Activated naive CD8-positive, alpha-beta T cell treated with anti-CD3 and anti-CD28 coated beads for 36 hours (primary cell): ENCODE data around the gene AGGF1. TPM values are rescaled to one million over a fixed set of nuclear protein-coding genes. Genes with fewer than 3 reads are reported as not detected.
"Not testable (repeated sequence)": the region's sequence is repeated elsewhere in the genome, so short reads cannot be mapped to it uniquely, and the experiment has no call there.

Experiments
- DNase-seq: peaks from one replicate; pipeline ENCODE4 v3.0.0; 2021
- H3K27ac Mint-ChIP-seq: one replicate; pipeline ENCODE4 v1.8.0; 2022; ENCODE audit warnings: mild to moderate bottlenecking, moderate library complexity, mixed read lengths
- H3K27me3 Mint-ChIP-seq: one replicate; pipeline ENCODE4 v1.8.0; 2022; ENCODE audit warnings: mild to moderate bottlenecking, mixed read lengths
- H3K36me3 Mint-ChIP-seq: one replicate; pipeline ENCODE4 v1.8.0; 2021; ENCODE audit warnings: mild to moderate bottlenecking, mixed read lengths
- H3K4me1 Mint-ChIP-seq: one replicate; pipeline ENCODE4 v1.8.0; 2021; ENCODE audit warnings: mixed read lengths
- H3K4me3 Mint-ChIP-seq: one replicate; pipeline ENCODE4 v1.8.0; 2022; ENCODE audit warnings: mild to moderate bottlenecking, moderate library complexity, mixed read lengths
- H3K9me3 Mint-ChIP-seq: one replicate; pipeline ENCODE4 v1.8.0; 2022; ENCODE audit warnings: mixed read lengths
- total RNA-seq, 2 experiments: library from RNA; stranded (reverse); gene quantifications; one replicate each; pipeline ENCODE4 v1.2.3, GENCODE V29; 2021

Gene AGGF1
- total RNA-seq, 2 experiments from 2014 or later = 28.7 to 29.2 TPM

DNA sequence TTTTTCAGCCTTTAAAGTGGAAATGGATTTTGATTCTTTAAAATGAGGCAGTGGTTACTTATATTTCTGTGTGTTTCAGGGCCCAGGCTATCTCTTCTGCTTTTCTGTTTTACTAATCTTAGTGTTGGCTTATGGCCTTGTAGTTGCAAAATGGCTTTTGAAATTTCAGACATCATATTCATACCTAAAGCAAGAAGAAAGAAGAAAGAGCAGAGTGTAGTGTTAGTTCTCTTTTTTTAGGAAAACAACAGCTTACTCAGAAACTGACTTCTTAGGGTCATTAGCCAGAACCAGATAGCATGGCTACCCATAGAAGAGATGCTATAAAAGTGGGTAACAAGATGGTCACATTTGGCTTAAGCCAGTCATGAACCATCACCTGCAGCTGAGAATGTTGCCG is 36.0 kb downstream of the AGGF1 start:
- peaks cover 4% of the 10 kb centered on the region for H3K4me1 Mint-ChIP-seq
- no peak overlapping the region for H3K27ac Mint-ChIP-seq
- DNase-seq = no peak
- H3K36me3 Mint-ChIP-seq = peaks cover 29% of the 10 kb centered on the region
- no peak overlapping the region for H3K4me3 Mint-ChIP-seq
- H3K9me3 Mint-ChIP-seq = no peaks in the 10 kb centered on the region
- no peaks in the 10 kb centered on the region for H3K27me3 Mint-ChIP-seq

DNA sequence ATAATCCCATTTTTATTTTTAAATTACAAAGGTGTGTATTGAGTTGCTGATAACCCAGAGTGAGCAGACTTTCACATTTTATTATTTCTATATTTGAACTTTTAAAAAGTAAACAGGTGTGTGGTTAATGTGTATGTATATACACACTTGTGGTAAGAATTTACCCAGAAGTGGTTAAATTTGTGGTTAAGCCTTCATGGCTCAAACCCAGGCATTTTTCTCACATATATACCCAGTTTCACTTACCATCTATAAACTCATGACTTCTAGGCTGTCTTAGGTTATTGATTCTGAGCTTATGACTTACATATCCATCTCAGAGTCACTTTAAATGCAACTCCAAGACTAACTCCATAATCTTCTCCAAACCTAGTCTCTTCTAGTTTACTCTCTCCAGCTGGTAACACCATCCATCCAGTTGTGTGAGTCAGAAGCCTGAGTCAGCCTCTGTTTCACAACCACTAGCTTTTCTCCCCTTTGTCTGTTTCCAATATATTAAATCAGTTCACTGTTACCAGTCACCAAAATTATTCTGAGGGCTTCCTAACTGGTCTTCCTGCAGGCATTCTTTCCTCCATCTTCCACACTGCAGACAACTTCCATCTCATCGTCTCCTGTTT is 36.7 kb downstream of the AGGF1 start:
- Mint-ChIP-seq H3K27ac (no peak overlapping the region), H3K9me3 (no peaks in the 10 kb centered on the region), H3K4me1 (peaks cover 4% of the 10 kb centered on the region), H3K27me3 (no peaks in the 10 kb centered on the region), H3K36me3 (peaks cover 31% of the 10 kb centered on the region), H3K4me3 (no peak overlapping the region)
- no peak for DNase-seq

DNA sequence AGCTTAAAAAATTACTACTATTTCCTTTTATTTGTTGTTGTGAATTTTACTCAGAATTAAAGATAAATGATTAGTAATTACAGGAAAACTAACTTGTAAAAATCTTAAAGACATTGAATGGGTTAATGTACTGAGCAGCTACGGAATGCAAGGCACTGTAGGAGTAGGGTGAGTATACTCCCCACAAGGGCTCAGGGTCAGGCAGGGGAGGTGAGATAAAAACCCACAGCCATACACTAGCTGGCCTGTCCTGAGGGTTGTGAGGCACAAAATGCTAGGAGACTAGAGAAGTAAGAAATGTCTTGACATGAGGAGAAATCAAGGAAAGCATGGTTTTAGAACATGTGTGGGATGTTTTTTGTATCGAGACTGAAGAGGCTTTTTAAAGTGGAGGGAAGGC is 43.5 kb downstream of the AGGF1 start:
- no peak for DNase-seq
- Mint-ChIP-seq H3K4me1 (peaks cover 7% of the 10 kb centered on the region), H3K4me3 (no peak overlapping the region), H3K9me3 (no peaks in the 10 kb centered on the region), H3K36me3 (peaks cover 13% of the 10 kb centered on the region), H3K27me3 (no peaks in the 10 kb centered on the region), H3K27ac (no peak overlapping the region)

GRCh38 chr5:77074745-77075144 is 44.5 kb downstream of the AGGF1 start:
- no peak overlapping the region for H3K4me3 Mint-ChIP-seq
- no peaks in the 10 kb centered on the region for H3K27me3 Mint-ChIP-seq
- H3K36me3 Mint-ChIP-seq = peaks cover 8% of the 10 kb centered on the region
- H3K4me1 Mint-ChIP-seq = peaks cover 7% of the 10 kb centered on the region
- DNase-seq = no peak
- H3K27ac Mint-ChIP-seq = no peak overlapping the region
- no peaks in the 10 kb centered on the region for H3K9me3 Mint-ChIP-seq

GRCh38 chr5:77076961-77077828 is 47.0 kb downstream of the AGGF1 start:
- Mint-ChIP-seq H3K27ac (no peak overlapping the region), H3K4me1 (peaks cover 7% of the 10 kb centered on the region)

DNA sequence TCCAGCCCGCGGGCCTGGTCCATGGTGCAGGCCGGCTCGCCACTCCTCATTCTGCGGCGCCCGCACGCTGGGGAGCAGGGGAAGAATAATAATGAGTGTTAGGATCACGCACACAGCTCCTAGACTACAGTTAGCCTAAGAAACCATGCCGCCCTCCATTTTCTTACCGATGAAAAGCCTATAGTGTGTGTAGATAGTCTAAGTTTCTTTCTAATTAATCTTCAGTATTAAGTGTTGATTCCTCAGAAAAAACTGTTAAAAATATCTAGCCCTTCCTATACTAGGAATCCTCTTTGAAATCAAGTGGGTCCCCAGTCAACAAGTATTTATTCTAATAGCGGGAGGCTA is 47.6 kb downstream of the AGGF1 start:
- H3K27ac Mint-ChIP-seq = no peak overlapping the region
- no peak for DNase-seq
- H3K27me3 Mint-ChIP-seq = no peaks in the 10 kb centered on the region
- H3K4me3 Mint-ChIP-seq = peak overlapping the region; percentile 46
- peaks cover 12% of the 10 kb centered on the region for H3K36me3 Mint-ChIP-seq
- peaks cover 4% of the 10 kb centered on the region for H3K9me3 Mint-ChIP-seq
- H3K4me1 Mint-ChIP-seq = peaks cover 7% of the 10 kb centered on the region

More at GRCh38 chr5:77076961-77077828, 47.0 kb downstream of the AGGF1 start:
- Mint-ChIP-seq H3K36me3 (peaks cover 8% of the 10 kb centered on the region), H3K4me3 (peak overlapping the region; percentile 46), H3K27me3 (no peaks in the 10 kb centered on the region), H3K9me3 (peaks cover under 1% of the 10 kb centered on the region)
- DNase-seq = peak; percentile 71

- H3K4me1 Mint-ChIP-seq = peaks cover 18% of the 10 kb centered on the region
- not testable (repeated sequence) for H3K27ac Mint-ChIP-seq, H3K9me3 Mint-ChIP-seq, DNase-seq, H3K4me3 Mint-ChIP-seq, H3K27me3 Mint-ChIP-seq
- H3K36me3 Mint-ChIP-seq = peaks cover 32% of the 10 kb centered on the region
Observed at GRCh38 chr5:77080479-77080878, 50.3 kb downstream of the AGGF1 start.

- DNase-seq = no peak
- no peaks in the 10 kb centered on the region for H3K27me3 Mint-ChIP-seq
- no peak overlapping the region for H3K27ac Mint-ChIP-seq
- peaks cover 18% of the 10 kb centered on the region for H3K4me1 Mint-ChIP-seq
- no peak overlapping the region for H3K4me3 Mint-ChIP-seq
- peaks cover 4% of the 10 kb centered on the region for H3K9me3 Mint-ChIP-seq
- H3K36me3 Mint-ChIP-seq = peaks cover 32% of the 10 kb centered on the region
Observed at GRCh38 chr5:77080905-77081304, 50.7 kb downstream of the AGGF1 start.

- Mint-ChIP-seq H3K4me3 (no peak overlapping the region), H3K27ac (no peak overlapping the region), H3K27me3 (no peaks in the 10 kb centered on the region), H3K36me3 (peaks cover 29% of the 10 kb centered on the region), H3K4me1 (peaks cover 23% of the 10 kb centered on the region), H3K9me3 (peaks cover 4% of the 10 kb centered on the region)
- DNase-seq = no peak
Observed at GRCh38 chr5:77082280-77082679, 52.1 kb downstream of the AGGF1 start.

DNA sequence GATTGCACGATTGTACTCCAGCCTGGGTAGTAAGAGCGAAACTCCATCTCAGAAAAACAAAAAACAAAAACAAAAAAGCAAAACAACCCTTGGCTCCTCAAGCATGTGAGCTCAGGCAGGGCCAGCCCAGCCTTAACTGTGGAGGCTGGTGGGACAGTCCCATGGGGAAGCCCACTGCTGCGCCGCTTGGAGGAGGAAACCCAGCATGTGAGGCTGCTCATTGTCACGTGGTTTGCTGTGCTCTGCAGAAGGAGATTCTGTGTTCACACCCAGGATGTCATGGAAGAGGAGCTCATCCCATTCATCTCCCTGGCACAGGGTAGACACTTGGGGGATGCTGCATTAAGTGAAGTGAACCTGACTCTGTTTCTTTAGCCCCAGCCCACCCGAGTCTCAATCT is 52.9 kb downstream of the AGGF1 start:
- peaks cover 4% of the 10 kb centered on the region for H3K9me3 Mint-ChIP-seq
- no peak overlapping the region for H3K4me3 Mint-ChIP-seq
- no peak overlapping the region for H3K27ac Mint-ChIP-seq
- peaks cover 29% of the 10 kb centered on the region for H3K36me3 Mint-ChIP-seq
- peaks cover 26% of the 10 kb centered on the region for H3K4me1 Mint-ChIP-seq
- H3K27me3 Mint-ChIP-seq = no peaks in the 10 kb centered on the region
- peak; percentile 25 for DNase-seq

- Mint-ChIP-seq H3K27me3 (no peaks in the 10 kb centered on the region), H3K27ac (peak overlapping the region; percentile 94)
Observed at GRCh38 chr5:77086368-77086688, 56.1 kb downstream of the AGGF1 start.

GRCh38 chr5:77086689-77087483 is 56.7 kb downstream of the AGGF1 start, which contains the start of gene ZBED3:
Gene ZBED3 (minus strand): TSS chr5:77087285. CDS start chr5:77077878, 9,407 bp downstream.
- Mint-ChIP-seq H3K4me3 (peak within 1 kb of the TSS; percentile 96), H3K4me1 (peaks cover 26% of the 10 kb centered on the region), H3K9me3 (peaks cover 4% of the 10 kb centered on the region), H3K27ac (peak within 1 kb of the TSS; percentile 94), H3K27me3 (no peaks in the 10 kb centered on the region), H3K36me3 (peaks cover 30% of the 10 kb centered on the region)
- DNase-seq = peak; percentile 65

More at GRCh38 chr5:77086368-77086688, 56.1 kb downstream of the AGGF1 start:
- Mint-ChIP-seq H3K9me3 (peaks cover 4% of the 10 kb centered on the region), H3K4me1 (peaks cover 26% of the 10 kb centered on the region), H3K4me3 (peak overlapping the region; percentile 96), H3K36me3 (peaks cover 32% of the 10 kb centered on the region)
- no peak for DNase-seq

- no peak for DNase-seq
- H3K4me3 Mint-ChIP-seq = peak overlapping the region; percentile 96
- peak overlapping the region; percentile 88 for H3K27ac Mint-ChIP-seq
- peaks cover 25% of the 10 kb centered on the region for H3K36me3 Mint-ChIP-seq
- H3K27me3 Mint-ChIP-seq = no peaks in the 10 kb centered on the region
- H3K9me3 Mint-ChIP-seq = no peaks in the 10 kb centered on the region
- H3K4me1 Mint-ChIP-seq = peaks cover 26% of the 10 kb centered on the region
Observed at GRCh38 chr5:77087484-77088261, 57.5 kb downstream of the AGGF1 start.

DNA sequence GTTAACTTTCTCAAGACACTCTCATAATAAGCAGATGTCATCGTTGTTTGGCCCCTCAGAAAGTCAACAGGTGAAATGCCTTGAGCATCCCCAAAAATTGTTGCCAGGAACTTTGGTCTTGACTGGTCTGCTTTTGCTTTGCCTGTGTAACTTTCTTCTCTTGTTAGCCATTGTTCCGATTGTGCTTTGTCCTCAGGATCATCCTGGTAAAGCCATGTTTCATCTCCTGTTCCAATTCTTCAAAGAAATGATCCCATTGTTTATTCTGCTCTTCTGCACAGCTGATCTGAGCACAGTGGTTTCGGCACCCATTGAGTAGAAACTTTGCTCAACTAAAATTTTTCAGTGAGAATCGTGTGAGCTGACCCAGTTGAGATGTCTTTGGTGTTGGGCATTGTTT is 65.0 kb downstream of the AGGF1 start:
- peaks cover 7% of the 10 kb centered on the region for H3K36me3 Mint-ChIP-seq
- H3K4me3 Mint-ChIP-seq = no peak overlapping the region
- H3K4me1 Mint-ChIP-seq = no peaks in the 10 kb centered on the region
- H3K27me3 Mint-ChIP-seq = no peaks in the 10 kb centered on the region
- no peak for DNase-seq
- H3K9me3 Mint-ChIP-seq = no peaks in the 10 kb centered on the region
- H3K27ac Mint-ChIP-seq = no peak overlapping the region
